Small intestine (tissue), 7 donors: ENCODE measurements around the gene TBXAS1. TPM values are rescaled to one million over a fixed set of nuclear protein-coding genes. Genes with fewer than 3 reads are reported as not detected.

ENCODE experiments used
- DNase-seq, 2 donors: peaks; one replicate each; pipeline versions ENCODE4 v3.0.0 to v3.0.0-alpha.2; 2013
- FAIRE-seq: peaks from 2 replicates; lab custom pipeline; 2012; peaks lifted over from hg19 to GRCh38; lab: Jason Lieb, UNC
- H3K27ac ChIP-seq, 3 donors: one replicate each; pipeline ENCODE4 v1.5.1; 2013; ENCODE audit warnings: low read length in 2 of 3, mild to moderate bottlenecking in 2 of 3, control low read depth in 1 of 3, inconsistent platforms in 1 of 3, low read depth in 1 of 3, moderate library complexity in 1 of 3
- H3K27me3 ChIP-seq, 3 donors: one replicate each; pipeline ENCODE4 v1.6.1; 2013; ENCODE audit warnings: low read length in 3 of 3, inconsistent platforms in 1 of 3; ENCODE audit not compliant: control insufficient read depth in 3 of 3, insufficient read depth in 3 of 3
- H3K36me3 ChIP-seq, 3 donors: one replicate each; pipeline ENCODE4 v1.6.1; 2013; ENCODE audit warnings: low read length in 3 of 3, inconsistent platforms in 1 of 3, low read depth in 1 of 3, mild to moderate bottlenecking in 1 of 3, moderate library complexity in 1 of 3; ENCODE audit not compliant: control insufficient read depth in 3 of 3, insufficient read depth in 2 of 3
- H3K4me1 ChIP-seq, 3 donors: one replicate each; pipeline ENCODE4 v1.6.1; 2013; ENCODE audit warnings: low read length in 2 of 3, inconsistent platforms in 1 of 3, low read depth in 1 of 3, mild to moderate bottlenecking in 1 of 3, moderate library complexity in 1 of 3; ENCODE audit not compliant: control insufficient read depth in 3 of 3, insufficient read depth in 2 of 3
- H3K4me3 ChIP-seq, 3 donors: one replicate each; pipeline ENCODE4 v1.5.1; 2013; ENCODE audit warnings: low read length in 3 of 3, control low read depth in 1 of 3, inconsistent platforms in 1 of 3, low read depth in 1 of 3, mild to moderate bottlenecking in 1 of 3, moderate library complexity in 1 of 3
- H3K9me3 ChIP-seq, 2 donors: one replicate each; pipeline ENCODE4 v1.6.1; 2013; ENCODE audit warnings: low read depth in 1 of 2, low read length in 1 of 2; ENCODE audit not compliant: control insufficient read depth in 2 of 2, insufficient read depth in 1 of 2
- WGBS, 3 donors: extraction: QIAGEN DNeasy Blood & Tissue Kit; methylation state at CpG; one replicate each; pipeline ENCODE4 v1.1.7; 2013; 5-methylcytosine and 5-hydroxymethylcytosine counted together
- polyA plus RNA-seq, 4 donors: library from polyadenylated mRNA; stranded (reverse) in 3 of 4; unstranded in 1 of 4; fragments of 200-250 nt in 3 of 4; fragments of 120-200 nt in 1 of 4; gene quantifications; one replicate each; pipeline versions ENCODE4 v1.2.1 to v1.2.3, GENCODE V29; 2013
- donor health status: healthy with polysubstance abuse.
- donor health status: control.
- donor health status: control.
- donor health status: Bipolar disorder and iron deficiency.
- donor health status: healthy.

TBXAS1 gene
- polyA plus RNA-seq, 4 donors = 1.1 to 8.2 (median 7.0) TPM

DNA sequence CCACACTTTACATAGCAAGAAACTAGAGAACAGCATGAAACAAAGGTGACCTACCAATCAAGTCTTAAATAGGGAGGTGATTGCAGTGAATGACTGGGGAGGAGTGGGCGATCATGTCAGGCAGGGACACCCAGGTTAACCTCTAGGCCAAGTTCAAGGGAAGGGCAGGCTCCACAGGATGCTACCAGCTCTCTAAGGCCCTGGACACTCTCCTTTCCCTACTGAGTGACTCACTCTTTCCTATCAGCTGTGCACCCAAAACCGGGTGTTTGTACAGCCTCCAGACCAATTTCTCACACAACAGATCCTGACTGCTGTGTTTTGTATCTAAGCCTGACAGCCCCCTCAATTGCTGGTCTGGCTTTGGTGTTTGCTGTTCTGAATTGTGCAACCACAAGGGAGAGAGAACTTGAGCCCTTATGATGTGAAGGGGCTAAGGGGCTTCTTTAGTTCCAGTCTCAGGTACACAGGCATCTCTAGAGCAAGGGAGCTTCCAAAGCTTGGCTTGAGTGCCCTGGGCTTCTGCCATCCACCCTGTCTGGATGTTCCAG lies 107.8 kb downstream of the TBXAS1 start:
- no peaks in the 10 kb centered on the region for H3K4me1 ChIP-seq
- 40 to 61% (median 47%) methylated on average over 2 of the region's 2 CpGs for WGBS, 3 donors
- H3K27ac ChIP-seq = no peak overlapping the region
- no peak for FAIRE-seq
- H3K36me3 ChIP-seq = no peaks in the 10 kb centered on the region
- no peaks in the 10 kb centered on the region for H3K27me3 ChIP-seq
- H3K4me3 ChIP-seq = no peak overlapping the region
- no peaks in the 10 kb centered on the region for H3K9me3 ChIP-seq
- DNase-seq = no peak

DNA sequence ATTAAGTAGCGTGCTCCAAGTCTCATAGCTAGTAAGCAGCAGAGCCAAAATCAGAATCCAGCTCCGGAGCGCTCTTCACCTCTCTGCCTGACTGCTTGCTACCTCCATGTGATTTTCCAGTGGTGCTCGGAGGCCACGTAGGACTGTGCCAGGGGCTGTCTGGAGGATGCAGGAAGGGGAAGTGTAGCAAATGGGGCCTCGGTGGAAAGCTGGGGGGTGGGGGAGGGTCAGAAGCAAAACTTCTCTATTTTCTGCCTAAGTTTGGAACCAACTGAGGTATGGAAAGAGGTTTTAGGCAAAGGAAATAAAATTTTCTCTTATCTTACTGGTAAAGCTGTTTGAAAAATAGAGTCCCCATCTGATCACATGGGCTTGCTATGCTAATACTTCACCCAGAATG lies 108.7 kb downstream of the TBXAS1 start:
- Histone ChIP-seq H3K4me3 (no peak overlapping the region), H3K27me3 (no peaks in the 10 kb centered on the region), H3K36me3 (no peaks in the 10 kb centered on the region), H3K4me1 (no peaks in the 10 kb centered on the region), H3K27ac (no peak overlapping the region), H3K9me3 (no peaks in the 10 kb centered on the region)
- FAIRE-seq (no peak), DNase-seq (no peak)
- 67 to 78% (median 78%) methylated on average over 6 of the region's 6 CpGs for WGBS, 3 donors

DNA sequence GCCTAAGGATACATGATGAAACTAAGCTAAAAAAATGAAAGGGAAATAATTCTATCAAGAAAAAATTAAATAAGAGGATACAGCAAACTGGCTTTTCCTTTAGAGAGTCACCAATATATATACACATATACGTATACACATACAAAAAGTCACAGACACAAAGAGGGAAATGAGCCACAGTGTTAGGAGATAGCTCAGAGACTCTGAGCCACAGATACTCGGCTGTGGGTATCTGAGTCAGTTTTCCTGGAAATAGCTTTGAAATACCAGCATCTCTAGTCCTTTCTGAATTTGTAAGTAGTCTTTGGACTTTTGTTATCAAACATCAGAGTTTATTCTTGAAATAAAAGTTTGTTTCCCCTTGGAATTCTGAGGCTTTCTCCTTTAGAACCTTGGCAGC lies 111.8 kb downstream of the TBXAS1 start:
- no peak overlapping the region for H3K4me3 ChIP-seq
- H3K36me3 ChIP-seq = no peaks in the 10 kb centered on the region
- H3K4me1 ChIP-seq = no peaks in the 10 kb centered on the region
- DNase-seq (no peak), FAIRE-seq (no peak)
- H3K27ac ChIP-seq = no peak overlapping the region
- H3K9me3 ChIP-seq = peaks cover 0 to under 1% of the 10 kb centered on the region in 2 donors
- WGBS, 3 donors = 61 to 82% (median 73%) methylated on average over 2 of the region's 2 CpGs
- peaks cover 0 to 3% (median 0%) of the 10 kb centered on the region in 3 donors for H3K27me3 ChIP-seq

DNA sequence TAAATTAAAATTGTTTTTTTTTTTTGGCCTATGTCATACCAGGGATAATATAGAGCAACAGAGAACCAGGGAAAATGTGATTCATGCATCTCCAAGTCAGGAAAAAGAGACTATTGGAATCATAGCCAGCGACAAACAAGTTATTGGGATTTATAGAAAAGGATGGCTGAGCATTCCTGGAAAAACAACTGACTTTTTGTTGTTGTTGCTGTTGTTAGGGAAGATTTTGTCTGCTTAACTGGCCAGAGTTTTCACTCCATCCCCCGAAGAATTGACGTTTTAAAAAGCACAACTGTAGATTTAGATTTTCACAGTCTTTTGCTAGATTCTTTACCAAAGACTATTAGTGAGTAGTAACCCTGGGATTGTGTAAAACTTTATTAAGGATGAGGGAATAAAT lies 112.4 kb downstream of the TBXAS1 start:
- no peaks in the 10 kb centered on the region for H3K36me3 ChIP-seq
- H3K4me1 ChIP-seq = no peaks in the 10 kb centered on the region
- H3K27ac ChIP-seq = no peak overlapping the region
- 87 to 92% (median 90%) methylated on average over 3 of the region's 3 CpGs for WGBS, 3 donors
- FAIRE-seq (no peak), DNase-seq (no peak)
- peaks cover 0 to 4% of the 10 kb centered on the region in 2 donors for H3K9me3 ChIP-seq
- peaks cover 0 to 3% (median 0%) of the 10 kb centered on the region in 3 donors for H3K27me3 ChIP-seq
- H3K4me3 ChIP-seq = no peak overlapping the region

DNA sequence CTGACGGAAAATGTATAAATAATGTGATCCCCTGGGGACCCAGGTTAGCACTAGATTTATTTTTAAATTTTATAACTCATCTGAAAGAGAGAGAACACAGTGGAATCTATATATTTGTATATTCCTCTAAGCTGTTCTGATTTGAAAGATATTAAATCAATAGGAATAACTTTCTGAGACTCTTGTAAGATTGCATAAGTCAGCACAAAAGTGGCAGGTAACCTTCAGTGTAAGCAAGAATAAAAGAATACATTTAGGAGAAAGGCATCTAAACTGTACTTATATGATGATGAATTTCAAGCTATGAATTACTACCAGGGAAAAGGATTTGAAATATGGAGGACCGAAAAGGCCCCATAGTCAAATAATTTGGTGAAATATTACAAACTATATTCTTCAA lies 112.8 kb downstream of the TBXAS1 start:
- Histone ChIP-seq H3K27ac (no peak overlapping the region), H3K27me3 (peaks cover 0 to 3% (median 0%) of the 10 kb centered on the region in 3 donors), H3K9me3 (peaks cover 0 to 6% of the 10 kb centered on the region in 2 donors), H3K36me3 (no peaks in the 10 kb centered on the region), H3K4me1 (no peaks in the 10 kb centered on the region), H3K4me3 (no peak overlapping the region)
- no peak for FAIRE-seq
- WGBS, 3 donors = 88 to 95% (median 91%) methylated on average over 2 of the region's 2 CpGs
- DNase-seq = no peak

DNA sequence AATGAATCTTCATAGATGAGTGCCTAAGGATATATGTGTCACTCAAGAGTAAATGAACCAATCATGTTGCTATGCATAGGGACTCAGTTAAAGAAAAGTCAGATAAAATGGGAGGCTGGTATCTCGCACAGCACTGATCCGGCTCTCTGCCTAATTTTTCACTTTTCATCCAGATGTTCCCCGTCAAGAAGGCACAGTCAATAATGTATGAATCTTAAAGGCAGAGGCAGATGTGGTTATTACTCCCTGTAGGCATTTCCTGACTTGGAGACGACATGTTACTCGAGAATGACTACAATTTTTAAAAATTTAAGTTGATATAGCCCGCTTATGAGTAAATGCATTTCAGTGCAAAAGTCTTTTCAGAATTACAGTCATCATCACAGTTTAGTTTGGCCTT lies 113.6 kb downstream of the TBXAS1 start:
- FAIRE-seq = no peak
- WGBS, 3 donors = 78 to 93% (median 90%) methylated on average over 6 of the region's 6 CpGs

DNA sequence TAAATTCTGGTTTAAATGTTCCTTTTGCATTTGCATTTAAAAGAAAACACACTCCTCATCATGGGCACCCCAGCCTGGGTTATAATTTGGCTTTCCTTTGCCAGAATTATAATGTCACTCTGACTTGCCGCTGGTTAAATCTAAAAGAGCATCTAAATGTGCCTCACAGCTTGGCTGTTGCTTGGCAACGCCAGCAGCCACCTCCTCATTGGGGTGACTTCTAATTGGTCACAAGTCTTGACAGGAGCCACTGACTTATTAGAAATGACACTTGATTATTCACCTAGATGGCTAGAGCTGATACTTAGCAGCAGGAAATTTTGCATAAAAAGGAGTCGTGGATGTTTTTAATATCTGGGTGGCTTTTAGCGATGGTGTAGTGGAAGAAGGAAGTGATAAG lies 114.3 kb downstream of the TBXAS1 start:
- Histone ChIP-seq H3K27me3 (peaks cover 0 to 3% (median 0%) of the 10 kb centered on the region in 3 donors), H3K4me1 (no peaks in the 10 kb centered on the region), H3K4me3 (no peak overlapping the region), H3K27ac (no peak overlapping the region), H3K36me3 (no peaks in the 10 kb centered on the region), H3K9me3 (peaks cover 0 to 17% of the 10 kb centered on the region in 2 donors)
- FAIRE-seq = no peak
- no peak for DNase-seq
- 84 to 91% (median 88%) methylated on average over 4 of the region's 4 CpGs for WGBS, 3 donors

More for the DNA sequence above, 113.6 kb downstream of the TBXAS1 start:
- Histone ChIP-seq H3K4me3 (no peak overlapping the region), H3K4me1 (no peaks in the 10 kb centered on the region), H3K36me3 (no peaks in the 10 kb centered on the region), H3K27me3 (peaks cover 0 to 3% (median 0%) of the 10 kb centered on the region in 3 donors), H3K27ac (no peak overlapping the region), H3K9me3 (peaks cover 0 to 12% of the 10 kb centered on the region in 2 donors)
- DNase-seq = no peak

DNA sequence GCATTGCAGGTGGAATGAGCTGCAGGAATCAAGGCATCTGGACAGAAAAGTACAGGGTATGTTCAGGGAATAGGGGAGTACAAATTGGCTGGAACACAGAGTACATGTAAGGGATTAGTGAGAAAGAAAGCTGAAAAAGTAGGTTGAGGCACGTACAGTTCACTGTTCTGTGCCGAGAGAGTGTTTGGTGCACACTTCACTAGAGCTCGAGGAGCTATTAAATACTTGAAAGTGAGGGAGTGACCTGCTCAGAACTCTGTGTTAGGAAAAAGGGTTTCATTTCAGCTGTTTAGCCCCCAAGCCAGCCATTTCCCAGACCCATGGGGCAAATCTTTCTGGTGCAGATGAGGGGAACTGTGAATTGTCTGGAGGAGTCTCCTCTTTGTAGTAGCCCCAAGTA lies 115.2 kb downstream of the TBXAS1 start:
- H3K4me1 ChIP-seq = no peaks in the 10 kb centered on the region
- no peak for FAIRE-seq
- 89 to 94% (median 93%) methylated on average over 3 of the region's 3 CpGs for WGBS, 3 donors
- peaks cover 0 to 17% of the 10 kb centered on the region in 2 donors for H3K9me3 ChIP-seq
- DNase-seq = no peak
- peaks cover 0 to 3% (median 0%) of the 10 kb centered on the region in 3 donors for H3K27me3 ChIP-seq
- H3K27ac ChIP-seq = no peak overlapping the region
- no peak overlapping the region for H3K4me3 ChIP-seq
- no peaks in the 10 kb centered on the region for H3K36me3 ChIP-seq

DNA sequence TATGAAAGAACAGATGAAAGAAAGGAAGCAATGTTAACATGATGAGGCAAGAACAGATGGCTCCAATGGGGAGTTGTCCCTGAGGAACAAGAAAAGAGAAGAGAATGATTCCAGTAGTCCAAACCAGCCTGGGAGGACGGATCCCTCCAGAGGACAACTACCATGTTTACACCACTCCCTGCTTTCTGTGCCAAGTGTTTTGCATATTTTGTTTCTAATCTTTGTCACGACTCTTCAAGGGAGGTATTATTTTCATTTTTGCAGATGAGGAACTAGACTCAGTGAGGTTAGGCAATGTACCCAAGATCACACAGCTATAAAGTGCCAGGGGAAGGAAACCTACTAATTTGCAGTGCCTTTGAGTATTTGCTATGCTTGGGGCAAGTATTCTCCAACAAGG lies 117.5 kb downstream of the TBXAS1 start:
- DNase-seq = no peak
- no peak overlapping the region for H3K27ac ChIP-seq
- no peak overlapping the region for H3K4me3 ChIP-seq
- no peaks in the 10 kb centered on the region for H3K4me1 ChIP-seq
- no peak for FAIRE-seq
- H3K9me3 ChIP-seq = peaks cover 0 to 17% of the 10 kb centered on the region in 2 donors
- 23 to 37% (median 32%) methylated on average over 2 of the region's 2 CpGs for WGBS, 3 donors
- no peaks in the 10 kb centered on the region for H3K36me3 ChIP-seq
- peaks cover 0 to 3% (median 0%) of the 10 kb centered on the region in 3 donors for H3K27me3 ChIP-seq
